Measurements from ENCODE around the gene ZMYND8.
"Not testable (repeated sequence)": the region's sequence is repeated elsewhere in the genome, so short reads cannot be mapped to it uniquely, and the experiment has no call there.

ZMYND8 gene

GRCh38 chr20:47356526-47357295 lies at the start of gene ZMYND8:
Gene ZMYND8 (minus strand): TSS chr20:47356699. CDS start chr20:47356670, 29 bp downstream.
- DNase-seq = peak; percentile 97

GRCh38 chr20:47405775-47406325 lies 49.4 kb upstream of the ZMYND8 start:
- no peak for DNase-seq

DNA sequence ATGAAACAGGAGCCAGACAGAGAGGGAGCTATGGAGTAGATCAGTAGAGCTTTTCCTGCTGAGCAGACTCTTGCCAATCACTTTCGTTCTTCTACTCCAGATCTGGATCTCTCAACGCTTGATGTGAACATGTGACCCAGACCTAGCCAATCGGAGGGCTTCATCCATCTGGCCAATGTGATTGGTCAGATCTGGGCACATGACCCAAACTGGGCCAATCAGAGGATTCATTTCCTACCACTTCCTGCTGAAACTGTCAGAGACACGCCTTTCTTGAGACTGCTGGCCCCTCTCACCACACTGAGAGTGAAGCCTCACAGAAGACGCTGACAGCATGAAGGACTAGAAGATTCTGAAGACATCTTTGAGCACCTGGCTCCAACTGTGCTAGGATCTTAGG lies 44.2 kb upstream of the ZMYND8 start:
- DNase-seq = no peak

DNA sequence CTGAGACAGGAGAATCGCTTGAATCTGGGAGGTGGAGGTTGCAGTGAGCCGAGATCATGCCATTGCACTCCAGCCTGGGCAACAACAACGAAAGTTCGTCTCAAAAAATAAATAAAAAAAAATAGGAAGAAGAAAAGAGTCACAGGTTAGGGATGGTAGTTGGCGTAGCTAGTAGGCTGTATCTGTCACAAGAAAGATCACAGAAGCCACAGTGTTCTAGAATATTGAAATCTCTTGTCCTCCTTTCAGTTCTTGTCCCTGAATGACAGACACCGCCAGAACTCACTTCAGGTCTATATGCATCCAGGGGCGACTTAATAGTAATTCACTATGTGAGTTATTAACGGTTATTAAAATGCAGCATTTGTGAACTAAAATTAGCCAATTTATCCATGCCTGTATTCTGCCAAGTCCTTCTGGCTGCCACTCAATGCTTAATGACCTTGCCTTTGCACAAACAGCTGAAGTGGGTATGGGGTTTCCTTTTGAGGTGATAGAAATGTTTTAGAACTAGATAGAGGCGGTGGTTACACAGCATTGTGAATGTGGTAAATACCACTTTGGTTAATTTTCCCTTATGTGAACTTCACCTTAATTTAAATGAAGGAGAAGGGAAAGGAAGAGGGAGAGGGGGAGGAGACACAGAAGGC lies 41.3 kb upstream of the ZMYND8 start:
- DNase-seq = no peak

GRCh38 chr20:47396762-47397476 lies 40.4 kb upstream of the ZMYND8 start:
- no peak for DNase-seq

DNA sequence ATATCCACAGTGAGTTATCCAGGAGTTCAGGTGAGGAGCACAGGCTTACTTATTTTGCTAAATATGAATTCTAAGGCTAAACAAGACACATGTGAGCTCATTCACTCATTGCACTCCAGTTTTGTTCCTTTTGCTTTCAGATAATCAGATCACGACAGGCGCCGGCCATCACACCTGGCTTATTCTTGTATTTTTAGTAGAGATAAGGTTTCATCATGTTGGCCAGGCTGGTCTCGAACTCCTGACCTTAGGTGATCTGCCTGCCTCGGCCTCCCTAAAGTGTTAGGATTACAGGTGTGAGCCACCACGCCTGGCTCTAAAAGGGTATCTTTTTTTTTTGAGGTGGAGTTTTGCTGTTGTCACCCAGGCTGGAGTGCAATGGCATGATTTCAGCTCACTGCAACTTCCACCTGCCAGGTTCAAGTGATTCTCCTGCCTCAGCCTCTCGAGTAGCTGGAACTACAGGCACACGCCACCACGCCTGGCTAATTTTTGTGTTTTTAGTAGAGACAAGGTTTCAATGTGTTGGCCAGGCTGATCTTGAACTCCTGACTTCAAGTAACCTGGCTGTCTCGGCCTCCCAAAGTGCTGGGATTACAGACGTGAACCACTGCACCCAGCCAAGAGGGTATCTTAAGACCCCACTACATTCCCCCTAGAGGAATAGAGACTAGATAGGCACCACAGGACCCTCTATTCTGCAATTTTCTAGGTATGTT lies 37.5 kb upstream of the ZMYND8 start:
- not testable (repeated sequence) for DNase-seq

DNA sequence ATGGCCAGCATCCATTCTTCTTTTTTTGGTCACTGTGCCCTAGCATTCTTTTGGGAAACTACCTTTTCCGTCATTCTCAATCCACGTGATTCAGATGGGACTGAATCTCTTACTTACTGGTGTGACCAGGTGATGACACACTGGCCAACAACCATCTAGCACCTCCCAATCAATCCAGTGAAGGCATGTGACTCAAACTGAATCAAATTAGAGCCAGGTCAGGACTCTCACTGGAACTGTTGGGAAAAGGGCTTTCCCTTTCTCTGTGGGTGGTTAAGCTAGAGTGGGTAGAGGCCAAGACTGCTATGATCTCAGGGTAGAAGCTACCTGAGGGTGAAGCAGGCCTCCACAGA lies 36.2 kb upstream of the ZMYND8 start:
- DNase-seq = no peak

GRCh38 chr20:47392015-47392720 lies 35.7 kb upstream of the ZMYND8 start:
- peak; percentile 54 for DNase-seq

- no peak for DNase-seq
Observed at GRCh38 chr20:47391276-47392010, 34.9 kb upstream of the ZMYND8 start.

DNA sequence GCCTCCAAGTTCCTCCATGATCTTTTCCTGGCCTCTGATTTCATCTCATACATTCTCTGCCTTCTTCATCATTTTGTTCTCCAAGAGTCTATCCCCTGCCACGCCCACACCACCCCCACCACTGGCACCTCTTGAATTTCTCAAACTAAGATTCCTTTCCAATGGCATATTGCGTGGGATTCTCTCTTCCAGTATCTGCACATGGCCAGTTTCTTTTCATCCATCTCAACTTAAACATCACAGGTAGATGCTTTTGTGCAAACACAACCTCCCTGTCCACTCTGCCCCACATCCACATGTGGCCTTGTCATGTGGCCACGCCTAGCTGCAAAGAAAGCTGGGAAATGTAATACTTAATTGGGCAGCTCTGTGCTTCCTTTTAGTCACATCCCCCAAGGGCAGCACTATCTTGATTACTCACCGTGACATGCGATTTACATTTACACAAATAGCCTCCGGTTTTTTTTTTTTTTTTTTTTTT lies 33.4 kb upstream of the ZMYND8 start:
- no peak for DNase-seq

DNA sequence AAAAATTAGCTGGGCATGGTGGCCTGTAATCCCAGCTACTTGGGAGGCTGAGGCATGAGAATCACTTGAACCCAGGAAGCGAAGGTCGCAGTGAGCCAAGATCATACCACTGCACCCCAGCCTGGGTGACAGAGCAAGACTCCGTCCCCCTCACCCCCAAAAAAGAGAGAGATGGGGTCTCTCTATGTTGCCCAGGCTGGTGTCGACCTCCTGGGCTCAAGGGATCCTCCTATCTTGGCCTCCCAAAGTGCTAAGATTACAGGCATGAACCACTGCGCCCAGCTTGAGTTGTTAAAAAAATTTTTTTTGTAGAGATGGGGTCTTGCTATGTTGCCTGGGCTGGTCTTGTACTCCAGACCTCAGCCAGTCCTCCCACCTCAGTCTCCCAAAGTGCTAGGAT lies 29.5 kb upstream of the ZMYND8 start:
- DNase-seq = not testable (repeated sequence)

DNA sequence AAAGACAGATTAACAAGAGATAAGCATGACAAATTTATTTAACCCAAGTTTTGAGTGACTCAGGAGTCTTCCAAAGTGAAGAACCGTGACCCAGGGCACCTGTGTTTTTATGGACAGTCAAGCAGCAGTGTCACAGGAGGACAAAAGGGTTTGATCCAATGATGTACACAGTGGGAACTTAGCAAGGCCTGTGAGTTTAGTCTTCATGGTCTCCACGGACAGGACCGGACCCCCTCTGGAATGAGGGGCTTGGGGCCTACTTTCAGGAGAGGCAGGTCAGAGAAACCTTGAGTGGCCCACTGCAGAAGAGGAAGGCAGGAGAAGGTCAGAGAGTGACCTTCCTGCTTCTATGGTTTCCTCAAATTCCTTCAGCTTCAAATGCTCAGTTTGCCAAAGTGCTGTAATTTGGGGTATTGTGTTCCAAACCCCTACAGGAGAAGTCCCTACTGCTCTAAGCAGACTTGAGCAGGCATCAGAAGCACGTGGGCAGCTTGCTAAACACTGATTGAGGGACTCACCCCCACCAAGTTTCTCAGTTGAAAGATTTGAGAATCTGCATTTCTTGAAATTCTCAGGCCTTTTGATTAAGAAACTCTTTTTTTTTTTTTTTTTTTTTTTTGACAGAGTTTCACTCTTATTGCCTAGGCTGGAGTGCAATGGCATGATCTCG lies 26.4 kb upstream of the ZMYND8 start:
- no peak for DNase-seq

- DNase-seq = no peak
Observed at GRCh38 chr20:47380481-47380880, 24.0 kb upstream of the ZMYND8 start.

- DNase-seq = no peak
Observed at GRCh38 chr20:47379433-47380150, 23.1 kb upstream of the ZMYND8 start.

GRCh38 chr20:47377122-47377722 lies 20.7 kb upstream of the ZMYND8 start:
- no peak for DNase-seq

DNA sequence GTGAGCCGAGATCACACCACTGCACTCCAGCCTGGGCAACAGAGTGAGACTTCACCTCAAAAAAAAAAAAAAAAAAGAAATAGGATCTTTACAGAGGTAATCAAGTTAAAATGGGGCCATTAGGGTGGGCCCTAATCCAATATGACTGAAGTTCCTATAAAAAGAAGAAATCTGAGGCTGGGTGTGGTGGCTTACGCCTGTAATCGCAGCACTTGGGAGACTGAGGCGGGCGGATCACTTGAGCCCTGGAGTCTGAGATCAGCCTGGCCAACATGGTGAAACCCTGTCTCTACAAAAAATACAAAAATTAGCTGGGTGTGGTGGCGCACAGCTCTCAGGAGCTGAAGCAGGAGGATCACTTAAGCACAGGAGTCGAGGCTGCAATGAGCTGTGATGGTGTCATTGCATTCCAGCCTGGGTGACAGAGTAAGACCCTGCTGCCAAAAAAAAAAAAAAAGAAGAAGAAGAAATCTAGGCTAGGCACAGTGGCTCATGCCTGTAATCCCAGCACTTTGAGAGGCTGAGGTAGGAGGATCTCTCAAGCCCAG lies 19.7 kb upstream of the ZMYND8 start:
- DNase-seq = not testable (repeated sequence)

- DNase-seq = not testable (repeated sequence)
Observed at GRCh38 chr20:47374121-47374520, 17.6 kb upstream of the ZMYND8 start.

DNA sequence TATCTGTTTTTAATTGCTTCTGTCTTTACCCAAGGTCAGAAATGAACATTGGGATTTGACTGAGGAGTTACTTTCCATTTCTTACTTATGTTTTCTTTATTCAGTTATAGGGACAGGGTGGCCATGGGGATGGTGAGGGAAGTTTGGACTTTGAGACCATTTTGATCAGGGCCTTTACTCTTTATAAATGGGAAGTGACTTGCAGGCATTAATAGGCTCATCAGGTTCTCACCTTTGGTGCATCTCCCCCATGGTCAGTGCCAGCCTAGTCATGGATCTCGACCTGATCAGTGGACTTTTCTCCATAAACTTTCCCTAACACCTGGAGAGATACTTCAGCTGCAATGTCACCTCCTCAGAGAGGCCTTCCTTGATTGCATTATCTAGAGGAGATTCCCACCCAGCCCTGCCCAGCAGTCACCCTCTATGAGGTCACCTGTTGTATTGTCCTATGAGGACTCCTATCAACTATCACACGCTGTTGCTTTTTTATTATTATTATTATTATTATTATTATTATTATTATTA lies 16.8 kb upstream of the ZMYND8 start:
- DNase-seq = no peak

Measured in GOT3 (cell line).